ENCODE measurements around the gene PHEX. TPM values are rescaled to one million over a fixed set of nuclear protein-coding genes. Genes with fewer than 3 reads are reported as not detected.

The PHEX gene
- polyA plus RNA-seq, 1 donor (not counting 4 experiments of a cell fraction or from before 2014, with no cell fraction given) = 0.80 TPM

DNA sequence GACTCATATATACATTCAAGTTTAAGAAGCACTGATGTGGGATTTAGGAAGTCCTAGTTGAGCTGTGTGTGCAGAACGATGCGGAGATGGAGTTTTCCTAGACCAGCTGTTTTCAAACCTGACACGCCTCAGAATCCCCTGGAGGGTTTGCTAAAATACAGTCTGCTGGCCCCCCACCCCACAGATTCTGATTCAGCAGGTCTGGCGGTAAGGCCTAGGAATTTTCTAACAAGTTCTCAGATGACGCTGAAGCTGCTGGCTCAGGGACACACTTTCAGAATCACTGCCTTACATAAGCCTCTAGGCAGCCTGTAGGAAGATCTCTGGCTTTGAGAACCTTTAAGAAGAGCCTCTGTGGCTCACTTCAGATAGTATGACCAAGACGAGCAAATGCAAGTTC is 73.1 kb downstream of the PHEX start:
- TF ChIP-seq EZH2 (IDR thresholded peaks at IDR 0.05; ENCODE audit: low read length) = no peak
- TF ChIP-seq, protein P1, sequence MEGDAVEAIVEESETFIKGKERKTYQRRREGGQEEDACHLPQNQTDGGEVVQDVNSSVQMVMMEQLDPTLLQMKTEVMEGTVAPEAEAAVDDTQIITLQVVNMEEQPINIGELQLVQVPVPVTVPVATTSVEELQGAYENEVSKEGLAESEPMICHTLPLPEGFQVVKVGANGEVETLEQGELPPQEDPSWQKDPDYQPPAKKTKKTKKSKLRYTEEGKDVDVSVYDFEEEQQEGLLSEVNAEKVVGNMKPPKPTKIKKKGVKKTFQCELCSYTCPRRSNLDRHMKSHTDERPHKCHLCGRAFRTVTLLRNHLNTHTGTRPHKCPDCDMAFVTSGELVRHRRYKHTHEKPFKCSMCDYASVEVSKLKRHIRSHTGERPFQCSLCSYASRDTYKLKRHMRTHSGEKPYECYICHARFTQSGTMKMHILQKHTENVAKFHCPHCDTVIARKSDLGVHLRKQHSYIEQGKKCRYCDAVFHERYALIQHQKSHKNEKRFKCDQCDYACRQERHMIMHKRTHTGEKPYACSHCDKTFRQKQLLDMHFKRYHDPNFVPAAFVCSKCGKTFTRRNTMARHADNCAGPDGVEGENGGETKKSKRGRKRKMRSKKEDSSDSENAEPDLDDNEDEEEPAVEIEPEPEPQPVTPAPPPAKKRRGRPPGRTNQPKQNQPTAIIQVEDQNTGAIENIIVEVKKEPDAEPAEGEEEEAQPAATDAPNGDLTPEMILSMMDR (optimal IDR thresholded peaks at IDR 0.05 in 1 of 3, IDR thresholded peaks at IDR 0.05 in 1 of 3, conservative IDR thresholded peaks at IDR 0.05 in 1 of 3; ENCODE audit: extremely low read depth in 1 of 3, insufficient read depth in 2 of 3, low read length in 3 of 3) = no peak
- FAIRE-seq = no peak

DNA sequence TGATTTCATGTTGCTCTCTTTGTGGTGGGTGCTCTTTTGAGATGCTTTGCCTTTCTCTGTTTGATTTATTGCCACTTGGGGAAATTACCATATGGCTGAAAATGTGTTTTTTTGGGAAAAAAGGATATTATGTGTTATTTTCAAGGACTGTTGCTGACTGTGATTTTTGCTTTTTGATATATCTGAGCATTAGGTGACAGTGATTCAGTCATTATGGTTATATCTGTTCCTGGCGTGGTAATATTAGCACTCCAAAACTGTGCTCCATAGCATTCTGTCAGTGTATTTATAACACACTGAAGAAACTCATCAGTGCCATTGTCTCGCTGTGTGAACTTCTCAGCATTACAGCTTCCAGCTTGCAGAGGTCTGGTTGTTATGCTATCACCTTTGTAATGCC is 73.8 kb downstream of the PHEX start:
- no peak for FAIRE-seq
- TF ChIP-seq, protein P1 (optimal IDR thresholded peaks at IDR 0.05 in 1 of 3, IDR thresholded peaks at IDR 0.05 in 1 of 3, conservative IDR thresholded peaks at IDR 0.05 in 1 of 3; ENCODE audit: extremely low read depth in 1 of 3, insufficient read depth in 2 of 3, low read length in 3 of 3) = no peak
- TF ChIP-seq EZH2 (IDR thresholded peaks at IDR 0.05; ENCODE audit: low read length) = no peak
- dilution Hi-C loops (cut with MboI; ENCODE audit: extremely low pct_ligation_motif_present, low sequenced_read_pairs) = no loop called here
- no peak overlapping the region for H3K9ac ChIP-seq (ENCODE audit: control insufficient read depth, extremely low read depth, insufficient read depth, low read length)
- H4K20me1 ChIP-seq (ENCODE audit: control insufficient read depth, extremely low read depth, insufficient read depth, low read length) = no peaks in the 10 kb centered on the region
- H3K79me2 ChIP-seq (ENCODE audit: control insufficient read depth, insufficient read depth, low read length) = no peaks in the 10 kb centered on the region
- DNase-seq (ENCODE audit: low read depth, low spot score) = no peak
- H3K9me3 ChIP-seq (ENCODE audit: control insufficient read depth, low read depth, low read length) = no peaks in the 10 kb centered on the region
- peaks cover 2% of the 10 kb centered on the region for H3K4me1 ChIP-seq (ENCODE audit: control insufficient read depth, extremely low read depth, insufficient read depth, low read length)
- no peaks in the 10 kb centered on the region for H3K27me3 ChIP-seq (ENCODE audit: control insufficient read depth, extremely low read depth, insufficient read depth, low read length)
- no peak overlapping the region for H2AFZ ChIP-seq (ENCODE audit: control insufficient read depth, low read length)
- H3K36me3 ChIP-seq (ENCODE audit: control insufficient read depth in 2 of 2, extremely low read depth in 1 of 2, insufficient read depth in 2 of 2, low read length in 2 of 2) = no peaks in the 10 kb centered on the region
- no peak overlapping the region for H3K4me3 ChIP-seq (ENCODE audit: control insufficient read depth in 2 of 3, extremely low read depth in 1 of 3, insufficient read depth in 2 of 3, low read depth in 1 of 3, low read length in 3 of 3)
- no peaks in the 10 kb centered on the region for H3K9me1 ChIP-seq (ENCODE audit: control insufficient read depth, extremely low read depth, insufficient read depth, low read length)
- H3K4me2 ChIP-seq (ENCODE audit: control insufficient read depth, extremely low read depth, insufficient read depth, low read depth, low read length) = no peak overlapping the region
- no peak overlapping the region for H3K27ac ChIP-seq (ENCODE audit: control insufficient read depth, insufficient read depth, low read length)

More for the DNA sequence above, 73.1 kb downstream of the PHEX start:
- no peaks in the 10 kb centered on the region for H3K27me3 ChIP-seq (ENCODE audit: control insufficient read depth, extremely low read depth, insufficient read depth, low read length)
- no peaks in the 10 kb centered on the region for H3K36me3 ChIP-seq (ENCODE audit: control insufficient read depth in 2 of 2, extremely low read depth in 1 of 2, insufficient read depth in 2 of 2, low read length in 2 of 2)
- H3K9ac ChIP-seq (ENCODE audit: control insufficient read depth, extremely low read depth, insufficient read depth, low read length) = no peak overlapping the region
- H3K4me1 ChIP-seq (ENCODE audit: control insufficient read depth, extremely low read depth, insufficient read depth, low read length) = peaks cover 2% of the 10 kb centered on the region
- no peak overlapping the region for H3K4me2 ChIP-seq (ENCODE audit: control insufficient read depth, extremely low read depth, insufficient read depth, low read depth, low read length)
- H4K20me1 ChIP-seq (ENCODE audit: control insufficient read depth, extremely low read depth, insufficient read depth, low read length) = no peaks in the 10 kb centered on the region
- dilution Hi-C loops (cut with MboI; ENCODE audit: extremely low pct_ligation_motif_present, low sequenced_read_pairs) = no loop called here
- H3K9me3 ChIP-seq (ENCODE audit: control insufficient read depth, low read depth, low read length) = no peaks in the 10 kb centered on the region
- H3K27ac ChIP-seq (ENCODE audit: control insufficient read depth, insufficient read depth, low read length) = no peak overlapping the region
- DNase-seq (ENCODE audit: low read depth, low spot score) = no peak
- H2AFZ ChIP-seq (ENCODE audit: control insufficient read depth, low read length) = no peak overlapping the region
- no peak overlapping the region for H3K4me3 ChIP-seq (ENCODE audit: control insufficient read depth in 2 of 3, extremely low read depth in 1 of 3, insufficient read depth in 2 of 3, low read depth in 1 of 3, low read length in 3 of 3)
- H3K9me1 ChIP-seq (ENCODE audit: control insufficient read depth, extremely low read depth, insufficient read depth, low read length) = no peaks in the 10 kb centered on the region
- H3K79me2 ChIP-seq (ENCODE audit: control insufficient read depth, insufficient read depth, low read length) = no peaks in the 10 kb centered on the region
